Progenitor cell of endocrine pancreas (in vitro differentiated cells): ENCODE measurements around the gene ASIC4. TPM values are rescaled to one million over a fixed set of nuclear protein-coding genes. Genes with fewer than 3 reads are reported as not detected.

ENCODE experiments used
- DNase-seq: peaks from one replicate; pipeline ENCODE4 v3.0.0; 2021; ENCODE audit warnings: low spot score; ENCODE audit not compliant: unreplicated experiment
- H3K27ac Mint-ChIP-seq: 2 replicates; pipeline ENCODE4 v1.8.0; 2021; ENCODE audit warnings: mild to moderate bottlenecking, moderate library complexity, mixed read lengths
- H3K27me3 Mint-ChIP-seq: 2 replicates; pipeline ENCODE4 v1.8.0; 2021; ENCODE audit warnings: mixed read lengths
- H3K36me3 Mint-ChIP-seq: 2 replicates; pipeline ENCODE4 v1.8.0; 2022; ENCODE audit warnings: mixed read lengths; ENCODE audit not compliant: insufficient read depth
- H3K4me1 Mint-ChIP-seq: 2 replicates; pipeline ENCODE4 v1.8.0; 2021; ENCODE audit warnings: low read depth, mixed read lengths
- H3K4me3 Mint-ChIP-seq: 2 replicates; pipeline ENCODE4 v1.8.0; 2021; ENCODE audit warnings: low read depth, mild to moderate bottlenecking, moderate library complexity, mixed read lengths
- H3K9me3 Mint-ChIP-seq: 2 replicates; pipeline ENCODE4 v1.8.0; 2021; ENCODE audit warnings: low read depth, mixed read lengths
- CTCF ChIP-seq: fragments of 200-600 bp; sonication (generic); IDR thresholded peaks from one replicate; pipeline ENCODE4 v1.5.0; 2021; ENCODE audit warnings: antibody characterized with exemption, mild to moderate bottlenecking; ENCODE audit not compliant: unreplicated experiment
- total RNA-seq: library from RNA; stranded (reverse); gene quantifications from 2 replicates; pipeline ENCODE4 v1.2.1, GENCODE V29; 2021

The ASIC4 gene
- total RNA-seq, 1 donor from 2014 or later, result 5.1 TPM

GRCh38 chr2:219563271-219563928, 49.1 kb downstream of the ASIC4 start:
- no peak for TF ChIP-seq CTCF
- peaks cover 11% of the 10 kb centered on the region for H3K4me1 Mint-ChIP-seq
- H3K27ac Mint-ChIP-seq, result no peak overlapping the region
- no peaks in the 10 kb centered on the region for H3K27me3 Mint-ChIP-seq
- no peak for DNase-seq
- H3K4me3 Mint-ChIP-seq, result no peak overlapping the region
- no peaks in the 10 kb centered on the region for H3K9me3 Mint-ChIP-seq
- peaks cover 25% of the 10 kb centered on the region for H3K36me3 Mint-ChIP-seq

- peaks cover 26% of the 10 kb centered on the region for H3K36me3 Mint-ChIP-seq
- no peak overlapping the region for H3K4me3 Mint-ChIP-seq
- H3K9me3 Mint-ChIP-seq, result no peaks in the 10 kb centered on the region
- TF ChIP-seq CTCF, result no peak
- DNase-seq, result no peak
- no peak overlapping the region for H3K27ac Mint-ChIP-seq
- H3K4me1 Mint-ChIP-seq, result peaks cover 12% of the 10 kb centered on the region
- peaks cover 5% of the 10 kb centered on the region for H3K27me3 Mint-ChIP-seq
Measured at GRCh38 chr2:219565130-219566080, 51.1 kb downstream of the ASIC4 start.

GRCh38 chr2:219566640-219567039, 52.4 kb downstream of the ASIC4 start:
- DNase-seq, result no peak
- Mint-ChIP-seq H3K27ac (no peak overlapping the region), H3K9me3 (no peaks in the 10 kb centered on the region), H3K27me3 (peaks cover 5% of the 10 kb centered on the region), H3K36me3 (peaks cover 25% of the 10 kb centered on the region), H3K4me3 (no peak overlapping the region), H3K4me1 (peaks cover 6% of the 10 kb centered on the region)
- no peak for TF ChIP-seq CTCF

GRCh38 chr2:219567131-219567530, 52.8 kb downstream of the ASIC4 start:
- Mint-ChIP-seq H3K4me3 (no peak overlapping the region), H3K4me1 (peaks cover 6% of the 10 kb centered on the region), H3K27me3 (peaks cover 5% of the 10 kb centered on the region), H3K27ac (no peak overlapping the region), H3K36me3 (peaks cover 25% of the 10 kb centered on the region), H3K9me3 (no peaks in the 10 kb centered on the region)
- no peak for DNase-seq
- no peak for TF ChIP-seq CTCF

- H3K4me3 Mint-ChIP-seq, result no peak overlapping the region
- no peak for DNase-seq
- peaks cover 7% of the 10 kb centered on the region for H3K4me1 Mint-ChIP-seq
- no peaks in the 10 kb centered on the region for H3K9me3 Mint-ChIP-seq
- H3K27ac Mint-ChIP-seq, result no peak overlapping the region
- peaks cover 25% of the 10 kb centered on the region for H3K36me3 Mint-ChIP-seq
- TF ChIP-seq CTCF, result no peak
- H3K27me3 Mint-ChIP-seq, result peaks cover 5% of the 10 kb centered on the region
Measured at GRCh38 chr2:219567791-219568361, 53.6 kb downstream of the ASIC4 start.
